G401.6 (cell line): ENCODE data around the gene KRTAP5-6.

Experiments used
- FAIRE-seq: peaks from 2 replicates; lab custom pipeline; 2012; peaks lifted over from hg19 to GRCh38; lab: Jason Lieb, UNC

Gene KRTAP5-6, protein sequence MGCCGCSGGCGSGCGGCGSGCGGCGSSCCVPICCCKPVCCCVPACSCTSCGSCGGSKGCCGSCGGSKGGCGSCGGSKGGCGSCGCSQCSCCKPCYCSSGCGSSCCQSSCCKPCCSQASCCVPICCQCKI

DNA sequence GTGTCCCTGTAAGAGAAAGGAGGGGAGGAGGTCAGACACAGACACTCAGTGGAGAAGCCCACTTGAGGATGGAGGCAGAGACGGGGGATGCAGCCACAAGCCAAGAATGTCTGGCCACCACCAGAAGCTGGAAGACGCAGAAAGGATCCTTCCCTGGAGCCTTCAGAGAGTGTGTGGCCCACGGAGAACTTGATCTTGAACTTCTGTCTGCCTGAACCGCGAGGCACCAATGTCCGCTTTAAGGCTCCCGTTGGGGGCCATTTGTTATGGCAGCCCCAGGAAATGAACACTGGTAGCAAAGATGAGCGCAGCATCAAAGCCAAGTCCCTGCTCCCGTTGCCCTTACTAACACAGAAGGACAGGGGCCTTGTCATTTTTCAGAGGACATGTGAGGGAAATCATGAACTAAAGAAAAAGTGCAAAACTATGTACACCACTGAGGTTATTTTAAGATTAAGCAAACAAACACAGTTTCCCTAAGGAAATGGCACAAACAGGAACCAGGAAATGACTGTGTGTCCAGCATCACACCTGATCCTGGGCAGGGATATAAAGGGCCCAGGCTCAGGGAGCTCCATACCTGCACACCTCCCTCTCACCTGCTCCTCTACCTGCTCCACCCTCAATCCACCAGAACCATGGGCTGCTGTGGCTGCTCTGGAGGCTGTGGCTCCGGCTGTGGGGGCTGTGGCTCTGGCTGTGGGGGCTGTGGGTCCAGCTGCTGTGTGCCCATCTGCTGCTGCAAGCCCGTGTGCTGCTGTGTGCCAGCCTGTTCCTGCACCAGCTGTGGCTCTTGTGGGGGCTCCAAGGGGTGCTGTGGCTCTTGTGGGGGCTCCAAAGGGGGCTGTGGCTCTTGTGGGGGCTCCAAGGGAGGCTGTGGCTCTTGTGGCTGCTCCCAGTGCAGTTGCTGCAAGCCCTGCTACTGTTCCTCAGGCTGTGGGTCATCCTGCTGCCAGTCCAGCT is at the start of gene KRTAP5-6:
KRTAP5-6 (plus strand) TSS at position 588 of the 963 bp plus-strand sequence; CDS start at position 639, 51 bp downstream.
- no peak for FAIRE-seq

DNA sequence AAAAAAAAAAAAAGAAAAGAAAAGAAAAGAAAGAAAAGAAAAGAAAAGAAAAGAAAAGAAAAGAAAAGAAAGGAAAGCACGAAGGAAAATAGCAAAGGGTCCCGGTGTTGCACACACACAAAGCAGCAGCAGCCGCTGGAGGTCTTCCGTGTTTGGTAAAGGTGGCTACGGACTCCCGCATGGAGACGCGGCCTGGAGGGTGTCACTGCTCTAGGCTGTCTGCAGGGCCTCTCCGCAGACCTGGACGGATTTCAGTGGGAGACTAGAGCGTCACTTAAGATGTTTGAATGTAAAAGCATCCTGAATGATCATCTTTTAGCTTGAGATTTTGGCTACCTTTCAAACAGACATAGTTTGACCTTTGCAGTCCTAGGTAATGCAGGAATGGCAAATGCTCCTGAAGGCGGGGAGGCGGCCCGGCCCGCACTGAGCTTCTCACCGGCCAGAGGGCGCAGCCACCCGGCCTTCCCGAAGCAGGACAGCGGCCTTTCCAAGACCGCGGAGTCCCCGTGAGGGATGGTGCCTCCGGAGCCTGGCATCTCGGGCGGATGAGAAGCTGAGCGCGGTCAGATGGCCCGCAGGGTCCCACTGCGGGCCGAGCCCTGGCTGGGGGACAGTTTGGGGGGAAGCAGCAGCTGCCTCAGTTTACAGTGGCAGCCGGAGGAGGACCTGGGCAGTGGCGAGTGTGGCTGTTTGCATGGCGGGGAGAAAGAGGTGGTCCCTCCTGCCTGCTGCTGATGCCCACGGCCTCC is 48.9 kb upstream of the KRTAP5-6 start:
- no peak for FAIRE-seq

DNA sequence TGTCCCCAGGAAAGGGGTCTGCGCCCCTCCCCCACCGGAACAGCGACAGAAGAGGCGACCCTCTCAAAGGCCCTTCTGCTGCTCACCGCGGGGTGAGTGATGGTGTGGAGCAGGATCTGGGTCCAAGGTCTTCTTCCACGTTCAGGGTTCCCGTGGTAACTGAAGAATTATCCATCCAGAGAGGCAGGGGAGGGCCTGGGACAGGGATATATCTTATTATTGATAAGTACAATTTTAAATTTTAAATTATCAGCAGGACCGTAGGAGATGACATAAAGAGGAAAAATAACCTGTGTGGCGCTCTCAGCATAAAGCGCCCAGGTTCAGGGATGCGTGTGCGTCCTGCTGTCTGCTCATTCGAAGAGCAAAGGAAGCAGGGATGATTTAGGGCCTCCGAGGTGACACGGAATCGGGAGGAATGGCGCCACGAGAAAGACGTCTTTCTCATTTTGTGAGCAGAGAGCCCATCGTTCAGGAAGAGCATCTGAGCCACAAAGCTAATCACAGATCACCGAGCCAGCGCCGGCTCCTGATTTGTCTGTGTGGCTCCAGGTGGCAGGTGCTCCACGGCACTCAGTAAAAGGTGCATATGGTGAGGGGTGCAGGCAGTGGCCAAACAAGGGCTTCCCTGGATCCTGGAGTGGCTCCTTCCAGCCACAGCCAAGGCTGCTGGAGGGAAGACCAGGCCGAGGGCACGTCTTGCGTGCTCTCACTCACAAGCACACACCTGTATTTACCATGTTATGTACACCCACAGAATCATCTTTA is 48.2 kb upstream of the KRTAP5-6 start:
- FAIRE-seq = no peak

DNA sequence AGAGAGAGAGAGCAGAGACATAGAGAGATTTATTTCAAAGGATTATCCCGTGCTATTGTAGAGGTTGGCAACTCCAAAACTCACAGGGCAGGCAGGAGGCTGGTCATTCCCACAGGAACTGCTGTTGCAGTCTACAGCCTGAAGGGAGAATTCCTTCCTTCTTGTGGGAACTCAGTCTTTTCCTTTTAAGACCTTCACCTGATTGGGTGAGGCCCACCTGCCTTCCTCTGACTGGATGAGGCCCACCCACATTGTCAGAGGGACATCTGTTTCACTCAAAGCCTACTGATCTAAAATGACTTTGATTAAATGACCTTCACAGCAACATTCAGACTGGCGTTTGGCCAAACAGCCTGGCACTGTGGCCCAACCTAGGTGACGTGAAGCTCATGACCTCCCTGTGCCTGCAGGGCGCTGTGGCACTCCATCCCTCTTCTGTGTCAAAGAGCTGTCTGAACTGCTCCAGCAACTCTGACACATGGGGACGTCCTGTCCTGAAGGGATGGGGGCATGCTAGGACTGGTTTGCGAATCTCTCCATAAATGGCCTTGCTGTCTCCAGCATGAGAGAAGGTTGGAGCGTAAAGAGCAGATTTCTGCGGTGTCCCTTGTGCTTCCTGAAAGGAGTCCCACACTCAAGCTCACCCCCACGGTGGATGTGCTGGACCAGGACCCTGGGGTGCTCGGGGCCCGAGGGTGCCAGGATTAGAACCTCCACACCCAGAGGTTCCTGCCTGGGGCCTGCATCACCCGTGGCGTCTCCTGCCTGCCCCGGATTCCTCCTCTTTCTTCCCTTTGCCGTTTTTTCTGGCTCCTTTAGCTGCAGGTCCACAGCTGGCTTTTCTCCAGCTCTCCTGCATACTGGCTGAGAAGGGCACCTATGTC is 46.7 kb upstream of the KRTAP5-6 start:
- FAIRE-seq = no peak

DNA sequence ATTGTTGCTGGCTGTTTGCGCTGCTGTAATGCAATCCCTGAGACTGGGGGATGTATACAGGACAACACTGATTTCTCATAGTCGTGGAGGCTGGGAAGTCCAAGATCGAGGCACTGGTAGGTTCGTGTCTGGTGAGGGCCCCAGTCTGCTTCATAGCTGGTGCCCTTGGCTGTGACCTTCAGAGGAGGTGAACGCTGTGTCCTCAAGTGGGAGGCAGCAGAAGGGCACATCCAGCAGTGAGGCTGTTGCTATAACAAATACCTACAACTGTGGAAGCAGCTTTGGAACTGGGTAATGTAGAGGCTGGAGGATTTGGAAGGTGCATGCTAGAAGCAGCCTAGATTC is 46.1 kb upstream of the KRTAP5-6 start:
- FAIRE-seq = no peak

DNA sequence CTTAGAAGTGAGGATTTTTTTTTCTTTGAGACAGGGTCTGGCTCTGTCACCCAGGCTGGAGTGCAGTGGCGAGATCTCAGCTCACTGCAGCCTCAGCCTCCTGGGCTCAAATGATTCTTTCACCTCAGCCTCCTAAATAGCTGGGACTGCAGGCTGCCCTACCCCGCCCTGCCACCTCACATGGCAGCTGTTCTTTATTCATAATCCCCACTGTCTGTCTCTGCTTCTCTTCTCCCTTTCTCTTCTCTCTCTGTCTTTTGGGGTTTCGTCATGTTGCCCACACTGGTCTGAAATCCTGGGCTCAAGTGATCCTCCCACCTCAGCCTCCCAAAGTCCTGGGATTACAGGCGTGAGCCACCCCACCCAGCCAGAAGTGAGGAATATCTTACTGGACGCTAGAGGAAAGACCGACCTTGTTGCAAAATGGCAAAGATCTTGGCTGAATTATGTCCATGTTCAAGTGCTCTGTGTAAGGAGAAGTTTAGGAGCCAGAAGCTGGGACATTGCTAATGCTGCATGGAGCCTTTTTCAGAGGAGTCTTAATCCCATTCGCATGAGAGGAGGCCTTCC is 45.5 kb upstream of the KRTAP5-6 start:
- no peak for FAIRE-seq

DNA sequence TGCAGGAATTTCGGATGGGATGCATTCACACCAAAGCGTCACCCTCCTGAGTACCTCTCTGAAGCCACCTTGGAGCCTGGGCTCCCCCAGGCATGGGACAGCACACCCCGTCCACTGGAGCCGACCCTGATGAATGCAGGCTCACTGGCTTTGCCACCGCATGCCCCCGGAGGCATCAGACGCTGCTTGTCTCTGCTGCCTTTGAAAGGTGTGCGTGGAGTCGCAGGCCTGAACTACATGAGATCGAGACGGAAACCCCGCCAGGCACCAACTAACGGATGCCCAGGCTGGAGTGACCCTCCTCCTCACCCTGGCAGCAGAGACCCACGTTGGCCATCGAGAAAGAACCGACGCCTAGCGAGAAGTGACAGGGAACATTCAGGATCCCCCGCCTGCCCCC is 45.0 kb upstream of the KRTAP5-6 start:
- no peak for FAIRE-seq

DNA sequence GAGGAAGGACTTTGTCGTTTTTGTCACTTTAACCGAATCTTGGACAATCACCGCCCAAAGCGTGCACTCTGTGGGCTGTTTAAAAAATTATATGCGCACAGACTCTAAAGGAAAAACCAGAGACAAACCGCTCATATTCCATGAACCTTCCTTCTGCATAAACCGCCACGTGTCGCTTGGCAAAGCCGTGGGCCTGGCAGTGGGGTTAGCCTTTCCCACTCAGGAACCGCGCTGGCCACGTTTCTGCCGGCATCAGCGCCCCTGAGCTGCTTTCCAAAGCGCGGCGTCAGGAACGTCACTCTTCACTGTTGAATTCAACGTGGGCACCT is 44.6 kb upstream of the KRTAP5-6 start:
- FAIRE-seq = no peak

DNA sequence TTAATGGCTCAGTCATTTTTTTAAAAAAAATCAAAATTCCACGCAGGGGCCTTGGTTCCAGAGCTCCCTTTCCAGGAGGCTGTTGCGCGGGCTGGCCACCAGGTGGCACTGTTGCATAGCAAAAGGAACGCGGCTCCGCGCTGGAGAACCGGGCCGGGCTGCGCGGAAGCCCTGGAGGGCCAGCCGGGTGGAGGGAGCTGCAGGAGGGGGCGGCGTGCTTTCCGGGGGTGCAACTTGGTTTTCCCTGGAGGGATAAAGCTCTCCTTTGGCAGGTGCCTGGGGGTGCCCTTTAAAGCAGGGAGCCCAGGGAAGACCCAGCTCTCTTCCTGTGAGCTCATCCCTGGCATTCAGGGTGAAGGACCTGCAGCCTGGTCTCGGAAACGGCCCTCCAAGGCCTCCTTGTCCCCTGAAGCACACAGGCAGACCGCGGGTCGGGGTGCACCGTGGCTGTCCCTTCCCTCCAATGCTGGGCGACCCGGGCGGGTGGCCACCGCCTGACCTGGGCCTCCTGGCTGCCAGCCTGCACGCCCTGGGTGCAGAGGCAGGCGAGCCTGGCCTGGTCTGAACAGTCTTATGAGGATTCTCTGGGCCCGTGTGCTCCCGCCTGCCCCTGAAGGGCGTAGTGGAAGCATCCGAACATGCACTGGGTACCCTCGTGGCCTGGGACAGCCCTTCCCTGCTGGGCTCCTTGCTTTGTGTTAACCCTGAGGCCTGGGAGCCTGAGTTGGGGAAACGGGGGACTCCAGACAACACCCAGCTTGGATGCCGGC is 44.0 kb upstream of the KRTAP5-6 start:
- no peak for FAIRE-seq

DNA sequence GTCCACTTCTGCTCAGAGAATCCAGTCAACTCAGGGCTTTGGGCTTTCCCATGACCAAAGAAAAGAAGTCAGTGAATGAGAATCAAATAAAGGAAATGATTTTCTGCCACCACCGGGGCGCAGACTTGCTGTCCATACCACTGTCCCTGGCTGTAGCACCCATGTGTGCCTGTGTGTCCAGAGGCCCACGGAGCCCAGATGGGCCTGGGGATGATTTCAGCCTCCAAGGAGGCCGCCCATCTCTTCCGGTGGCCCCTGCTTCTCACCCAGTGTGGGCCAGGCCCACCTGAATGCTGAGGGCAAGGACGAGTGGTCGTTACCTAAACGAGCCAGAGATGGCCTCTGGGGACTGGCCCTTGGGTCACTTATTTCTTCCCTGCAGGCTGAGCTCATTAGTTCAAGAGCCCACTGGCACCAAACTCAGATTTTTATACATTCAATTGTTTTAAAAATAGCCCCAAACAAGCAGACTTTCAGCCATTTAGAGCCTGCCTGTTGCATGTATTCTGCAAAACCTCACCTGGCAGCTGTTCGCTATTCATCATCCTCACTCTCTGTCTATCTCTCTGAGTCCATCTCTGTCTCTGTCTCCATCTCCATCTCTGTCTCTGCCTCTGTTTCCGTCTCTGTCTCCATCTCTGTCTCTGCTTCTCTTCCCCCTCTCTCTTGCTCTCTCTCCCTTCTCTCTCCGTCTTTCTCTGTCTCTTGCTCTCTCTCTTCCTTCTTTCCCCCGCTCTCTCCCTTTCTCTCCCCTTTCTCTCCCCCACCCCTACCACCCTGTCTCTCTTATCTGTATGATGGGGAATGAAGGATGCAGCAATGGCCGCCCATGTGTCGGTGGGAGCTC is 43.2 kb upstream of the KRTAP5-6 start:
- no peak for FAIRE-seq

DNA sequence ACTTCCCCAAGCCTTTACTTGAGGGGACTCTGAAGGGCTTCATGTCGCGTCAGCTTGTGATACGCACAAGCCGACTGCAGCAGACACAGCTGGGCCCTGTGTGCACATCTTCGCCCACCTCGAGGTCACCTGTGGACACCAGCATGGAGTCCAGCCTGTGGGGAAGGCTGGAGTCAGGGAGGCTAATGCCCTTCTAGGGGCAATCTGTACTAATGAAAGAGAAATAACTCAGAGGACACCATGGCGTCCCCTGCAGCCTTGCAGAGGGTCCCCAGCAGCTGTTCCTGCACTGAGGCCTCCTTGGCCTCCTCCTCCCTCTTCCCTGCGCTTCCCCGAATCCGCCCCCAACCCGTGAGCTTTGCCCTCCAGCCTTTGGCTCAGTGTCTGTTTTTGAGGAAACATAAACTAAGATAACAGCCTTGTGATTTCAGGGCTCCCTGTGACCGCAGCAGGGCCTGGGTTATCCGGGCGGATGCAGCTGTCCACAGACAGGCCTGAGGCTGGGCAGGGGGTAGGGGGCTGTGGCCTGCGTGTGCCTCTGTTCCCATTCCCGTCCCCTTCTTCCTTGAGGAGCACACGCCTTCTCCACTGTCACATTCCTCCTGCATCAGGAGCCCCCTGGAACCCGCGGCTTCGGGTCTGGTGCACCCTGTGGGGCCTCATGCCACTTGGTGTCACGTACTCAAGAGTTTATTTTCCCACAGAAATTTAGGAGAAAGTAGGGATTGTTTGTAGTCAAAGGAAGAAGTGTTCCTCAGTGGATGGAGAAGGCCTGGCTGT is 42.4 kb upstream of the KRTAP5-6 start:
- no peak for FAIRE-seq

DNA sequence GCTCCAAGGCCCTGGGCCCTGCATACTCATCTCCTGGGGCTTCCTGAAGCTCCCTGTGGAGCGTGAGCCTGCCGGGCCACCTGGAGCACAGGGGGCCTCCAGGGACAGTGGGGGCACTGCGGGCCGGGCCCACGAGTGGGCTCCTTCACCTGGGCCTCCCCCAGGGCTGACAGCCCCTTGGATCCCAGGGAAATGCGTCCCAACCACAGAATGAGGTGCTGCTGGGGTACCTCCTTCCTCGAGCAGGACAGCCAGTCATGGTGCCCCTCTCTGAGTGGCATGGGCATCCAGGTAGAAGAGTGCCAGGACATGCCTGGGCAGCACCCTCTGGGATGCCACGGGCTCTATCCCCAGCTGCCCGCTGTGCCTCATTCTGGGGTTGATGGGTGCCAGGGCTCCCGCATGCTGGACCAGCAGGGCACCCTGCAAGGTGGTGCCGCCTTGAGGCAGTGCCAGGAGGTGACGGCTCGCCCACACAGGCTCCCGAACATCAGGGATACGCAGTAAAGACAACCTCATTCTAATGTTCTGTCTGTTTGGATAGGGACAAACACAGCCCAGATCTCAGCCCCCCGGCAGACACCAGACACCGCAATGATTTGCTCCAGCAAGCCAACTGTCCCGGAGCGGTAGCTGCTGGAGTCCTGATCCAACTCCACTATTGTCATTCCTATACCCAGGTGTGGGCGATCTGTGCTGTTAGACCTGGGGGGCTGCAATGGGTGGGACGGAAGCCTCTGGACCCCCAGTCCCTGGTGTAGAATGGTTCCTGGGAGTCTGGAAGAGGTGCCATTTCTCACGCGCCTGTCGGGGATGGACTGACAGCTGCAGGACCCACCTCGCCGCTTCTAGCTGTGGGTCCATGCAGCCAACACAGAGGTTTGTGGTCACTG is 41.6 kb upstream of the KRTAP5-6 start:
- FAIRE-seq = no peak

DNA sequence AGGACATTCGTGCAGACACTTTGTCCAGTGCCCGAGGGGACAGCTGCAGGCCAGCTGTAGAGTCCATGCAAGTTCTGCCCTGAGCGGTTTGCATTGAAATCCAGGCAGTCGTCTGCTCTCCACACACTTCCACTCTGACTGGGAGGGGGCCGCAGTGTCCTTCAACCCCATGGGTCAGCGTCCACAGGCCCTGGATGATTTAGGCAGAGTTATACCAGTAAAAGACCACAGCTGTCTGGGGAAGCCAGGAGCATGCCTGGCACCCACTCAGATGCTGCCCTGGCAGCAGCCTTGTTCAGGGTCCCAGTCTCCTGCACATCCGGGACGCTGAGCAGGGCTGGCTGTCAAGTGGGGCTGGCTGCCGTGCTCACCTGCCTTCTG is 40.9 kb upstream of the KRTAP5-6 start:
- FAIRE-seq = no peak

DNA sequence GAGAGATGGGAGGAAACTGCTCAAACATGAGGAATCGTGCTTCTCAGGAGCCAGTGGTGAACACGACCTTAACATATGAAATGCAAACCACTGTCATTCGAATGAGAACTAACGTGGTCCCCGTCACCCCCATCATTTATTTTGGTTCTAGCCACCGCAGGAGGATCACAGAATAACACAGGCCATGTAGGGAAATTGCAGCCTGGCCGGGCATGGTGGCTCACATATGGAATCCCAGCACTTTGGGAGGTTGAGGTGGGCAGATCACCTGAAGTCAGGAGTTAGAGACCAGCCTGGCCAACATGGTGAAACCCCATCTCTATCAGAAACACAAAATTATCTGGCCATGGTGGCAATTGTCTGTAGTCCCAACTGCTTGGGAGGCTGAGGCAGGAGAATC is 40.3 kb upstream of the KRTAP5-6 start:
- no peak for FAIRE-seq

DNA sequence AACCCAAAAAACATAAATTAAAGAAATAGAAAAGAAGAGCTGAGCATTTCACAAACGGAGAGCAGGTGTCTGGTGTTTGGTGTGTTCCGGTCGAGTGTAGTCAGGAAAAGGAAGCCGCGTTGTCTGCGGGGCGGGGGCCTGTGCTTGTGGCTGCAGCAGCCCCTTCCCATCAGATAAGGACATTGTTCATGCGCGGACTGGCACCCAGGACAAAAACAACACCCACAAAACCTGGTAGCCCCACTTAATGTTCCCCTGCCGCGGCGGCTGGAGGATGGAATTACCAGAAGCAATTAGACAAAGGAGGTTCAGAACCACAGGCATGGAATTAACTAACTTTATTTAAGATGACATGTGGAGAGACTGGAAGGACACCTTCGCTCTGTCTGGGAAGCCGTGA is 37.5 kb upstream of the KRTAP5-6 start:
- FAIRE-seq = no peak

DNA sequence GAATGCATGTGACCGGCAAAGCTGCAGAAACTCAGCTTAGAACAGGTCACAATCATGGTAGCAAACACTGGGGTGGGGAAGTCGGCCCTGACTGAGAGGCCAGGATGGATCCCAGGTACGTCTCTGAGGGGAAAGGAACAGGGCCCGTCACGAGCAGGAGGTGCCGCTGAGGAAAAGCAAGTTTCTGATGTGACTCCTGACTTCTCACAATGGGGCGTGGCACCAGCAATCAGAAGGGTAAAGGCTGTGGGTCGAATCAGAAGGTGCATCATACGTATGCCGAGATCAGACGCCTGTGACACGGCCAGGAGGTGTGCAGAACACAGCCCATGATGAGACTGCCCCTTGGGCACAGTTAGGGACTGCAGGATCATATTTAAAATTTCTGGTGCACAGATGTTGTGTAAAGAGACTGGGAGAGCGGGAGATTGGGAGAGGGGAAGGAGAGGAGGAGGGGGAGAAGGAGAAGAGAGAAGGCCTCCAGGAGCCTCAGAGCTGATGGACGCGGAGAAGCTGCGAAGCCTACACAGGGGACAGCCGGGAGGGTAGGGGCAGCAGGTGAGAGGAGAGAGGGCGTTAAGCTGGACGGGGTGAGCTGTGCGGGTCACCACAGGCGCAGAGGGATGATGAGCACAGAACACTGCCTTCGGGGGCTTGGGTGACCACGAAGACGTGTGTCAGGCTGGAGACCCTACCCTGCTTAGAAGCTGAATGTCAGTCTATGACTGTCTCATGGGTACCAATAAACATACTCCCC is 36.7 kb upstream of the KRTAP5-6 start:
- no peak for FAIRE-seq
